ENCODE results near the gene BIRC6.

Gene BIRC6

DNA sequence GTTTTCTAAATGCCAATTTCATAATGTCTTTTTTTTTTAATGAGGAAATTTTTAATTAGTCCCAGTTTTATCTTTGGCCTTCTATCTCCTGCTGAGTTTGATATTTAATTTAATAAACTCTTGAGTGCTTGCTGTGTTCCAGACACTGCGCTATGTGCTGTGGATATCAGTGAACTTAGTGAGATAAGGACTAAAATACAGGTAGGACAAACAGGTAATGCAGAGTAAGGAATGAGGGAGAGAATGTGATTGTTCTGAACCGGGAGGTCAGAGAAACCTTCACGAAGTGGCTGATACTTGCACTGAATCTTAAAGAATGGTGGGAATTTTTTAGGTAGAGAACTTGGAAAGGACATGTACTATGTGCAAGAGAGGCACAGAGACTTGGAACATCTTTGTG lies 299.2 kb downstream of the BIRC6 start:
- Histone ChIP-seq H3K79me2 (ENCODE audit: insufficient read depth, low read length) (no peaks in the 10 kb centered on the region), H3F3A (ENCODE audit: insufficient read depth) (no peaks in the 10 kb centered on the region), H3K27ac (ENCODE audit: low read depth, low read length) (no peak overlapping the region), H3K9ac (ENCODE audit: low read length) (no peak overlapping the region), H4K20me1 (ENCODE audit: low read depth, low read length) (no peaks in the 10 kb centered on the region), H3K9me3 (ENCODE audit: insufficient read depth, low read length) (no peaks in the 10 kb centered on the region), H2AFZ (ENCODE audit: low read depth, low read length, severe bottlenecking) (no peak overlapping the region), H3K9me2 (replicated peaks; ENCODE audit: insufficient read depth, low read length) (no peaks in the 10 kb centered on the region), H3K36me3 (ENCODE audit: low read length) (peaks cover 4% of the 10 kb centered on the region; the same call in 1 of the 2 replicates), H3K4me3 (ENCODE audit: insufficient read depth, low read length, poor library complexity, severe bottlenecking) (no peak overlapping the region), H3K4me2 (ENCODE audit: low read depth, low read length, poor library complexity, severe bottlenecking) (no peak overlapping the region), H3K27me3 (ENCODE audit: low read length) (no peaks in the 10 kb centered on the region)
- no peak for TF ChIP-seq EZH2phosphoT487 (conservative IDR thresholded peaks at IDR 0.05; ENCODE audit: low read length)
- TF ChIP-seq, protein P1, sequence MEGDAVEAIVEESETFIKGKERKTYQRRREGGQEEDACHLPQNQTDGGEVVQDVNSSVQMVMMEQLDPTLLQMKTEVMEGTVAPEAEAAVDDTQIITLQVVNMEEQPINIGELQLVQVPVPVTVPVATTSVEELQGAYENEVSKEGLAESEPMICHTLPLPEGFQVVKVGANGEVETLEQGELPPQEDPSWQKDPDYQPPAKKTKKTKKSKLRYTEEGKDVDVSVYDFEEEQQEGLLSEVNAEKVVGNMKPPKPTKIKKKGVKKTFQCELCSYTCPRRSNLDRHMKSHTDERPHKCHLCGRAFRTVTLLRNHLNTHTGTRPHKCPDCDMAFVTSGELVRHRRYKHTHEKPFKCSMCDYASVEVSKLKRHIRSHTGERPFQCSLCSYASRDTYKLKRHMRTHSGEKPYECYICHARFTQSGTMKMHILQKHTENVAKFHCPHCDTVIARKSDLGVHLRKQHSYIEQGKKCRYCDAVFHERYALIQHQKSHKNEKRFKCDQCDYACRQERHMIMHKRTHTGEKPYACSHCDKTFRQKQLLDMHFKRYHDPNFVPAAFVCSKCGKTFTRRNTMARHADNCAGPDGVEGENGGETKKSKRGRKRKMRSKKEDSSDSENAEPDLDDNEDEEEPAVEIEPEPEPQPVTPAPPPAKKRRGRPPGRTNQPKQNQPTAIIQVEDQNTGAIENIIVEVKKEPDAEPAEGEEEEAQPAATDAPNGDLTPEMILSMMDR (IDR thresholded peaks at IDR 0.05; ENCODE audit: insufficient read depth, low read length, poor library complexity, severe bottlenecking) = no peak

DNA sequence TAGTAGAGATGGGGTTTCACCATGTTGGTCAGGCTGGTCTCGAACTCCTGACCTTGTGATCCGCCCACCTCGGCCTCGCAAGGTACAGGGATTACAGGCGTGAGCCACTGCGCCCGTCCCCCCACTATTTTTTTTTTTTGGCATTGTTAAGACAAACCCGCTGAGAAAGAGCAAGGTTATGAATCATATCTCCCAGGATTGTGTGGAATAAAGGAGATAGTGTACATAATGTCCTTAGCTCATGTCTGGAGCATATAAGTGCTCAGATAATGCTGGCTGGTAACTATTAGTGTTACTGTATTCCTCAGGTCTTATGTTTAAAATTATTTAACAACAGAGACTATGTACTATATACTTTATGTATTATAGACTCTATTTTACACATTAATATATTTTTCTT lies 307.0 kb downstream of the BIRC6 start:
- Histone ChIP-seq H2AFZ (ENCODE audit: low read depth, low read length, severe bottlenecking) (no peak overlapping the region), H3K9me3 (ENCODE audit: insufficient read depth, low read length) (no peaks in the 10 kb centered on the region), H3F3A (ENCODE audit: insufficient read depth) (0 out of 2 replicates have a peak, but pooled peaks cover 3% of the 10 kb centered on the region), H3K9me2 (replicated peaks; ENCODE audit: insufficient read depth, low read length) (no peaks in the 10 kb centered on the region), H3K4me3 (ENCODE audit: insufficient read depth, low read length, poor library complexity, severe bottlenecking) (no peak overlapping the region), H3K4me2 (ENCODE audit: low read depth, low read length, poor library complexity, severe bottlenecking) (no peak overlapping the region), H3K9ac (ENCODE audit: low read length) (no peak overlapping the region), H3K27ac (ENCODE audit: low read depth, low read length) (no peak overlapping the region), H3K36me3 (ENCODE audit: low read length) (no peaks in the 10 kb centered on the region), H4K20me1 (ENCODE audit: low read depth, low read length) (no peaks in the 10 kb centered on the region), H3K27me3 (ENCODE audit: low read length) (no peaks in the 10 kb centered on the region), H3K79me2 (ENCODE audit: insufficient read depth, low read length) (no peaks in the 10 kb centered on the region)
- TF ChIP-seq, protein P1 (IDR thresholded peaks at IDR 0.05; ENCODE audit: insufficient read depth, low read length, poor library complexity, severe bottlenecking) = no peak
- TF ChIP-seq EZH2phosphoT487 (conservative IDR thresholded peaks at IDR 0.05; ENCODE audit: low read length) = no peak

DNA sequence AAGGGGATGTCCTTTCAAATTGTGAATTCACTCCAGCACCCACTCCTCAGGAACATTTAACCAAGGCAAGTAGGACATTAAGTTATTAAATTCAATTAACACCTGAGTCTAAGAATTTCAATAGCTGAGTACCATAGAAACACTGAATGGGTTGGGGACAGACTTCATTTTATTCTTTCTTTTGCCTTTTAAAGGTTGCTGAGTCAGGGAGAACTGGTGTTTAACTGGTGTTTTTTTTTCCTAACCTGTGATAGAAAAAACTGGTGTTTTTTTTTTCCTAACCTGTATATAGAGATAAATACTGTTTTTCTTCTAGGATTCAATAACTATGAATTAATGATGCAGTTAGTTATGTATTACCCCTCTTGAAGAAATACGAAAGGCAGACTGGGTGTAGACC lies 309.9 kb downstream of the BIRC6 start:
- Histone ChIP-seq H3K79me2 (ENCODE audit: insufficient read depth, low read length) (no peaks in the 10 kb centered on the region), H3K4me2 (ENCODE audit: low read depth, low read length, poor library complexity, severe bottlenecking) (no peak overlapping the region), H2AFZ (ENCODE audit: low read depth, low read length, severe bottlenecking) (no peak overlapping the region), H3K4me3 (ENCODE audit: insufficient read depth, low read length, poor library complexity, severe bottlenecking) (no peak overlapping the region), H3K27me3 (ENCODE audit: low read length) (no peaks in the 10 kb centered on the region), H3F3A (ENCODE audit: insufficient read depth) (peaks cover 3% of the 10 kb centered on the region; the same call in 1 of the 2 replicates), H3K9ac (ENCODE audit: low read length) (no peak overlapping the region), H3K9me3 (ENCODE audit: insufficient read depth, low read length) (no peaks in the 10 kb centered on the region), H3K27ac (ENCODE audit: low read depth, low read length) (no peak overlapping the region), H4K20me1 (ENCODE audit: low read depth, low read length) (no peaks in the 10 kb centered on the region), H3K36me3 (ENCODE audit: low read length) (no peaks in the 10 kb centered on the region), H3K9me2 (replicated peaks; ENCODE audit: insufficient read depth, low read length) (no peaks in the 10 kb centered on the region)
- TF ChIP-seq, protein P1 (IDR thresholded peaks at IDR 0.05; ENCODE audit: insufficient read depth, low read length, poor library complexity, severe bottlenecking) = no peak
- no peak for TF ChIP-seq EZH2phosphoT487 (conservative IDR thresholded peaks at IDR 0.05; ENCODE audit: low read length)
